T-helper 2 cell treated with Interferon-gamma antibody and Interleukin-4, amounts not matched to agents 5 μg/mL and 100 μg/mL, for 36 hours (primary cell): ENCODE results near the gene SPRR2B.
"Not testable (repeated sequence)": the region's sequence is repeated elsewhere in the genome, so short reads cannot be mapped to it uniquely, and the experiment has no call there.

Experiments used
- DNase-seq: peaks from one replicate; pipeline ENCODE4 v3.0.0; 2021; ENCODE audit warnings: low spot score
- H3K27ac Mint-ChIP-seq: one replicate; pipeline ENCODE4 v1.8.0; 2021; ENCODE audit warnings: mild to moderate bottlenecking, mixed read lengths
- H3K27me3 Mint-ChIP-seq: one replicate; pipeline ENCODE4 v1.8.0; 2021; ENCODE audit warnings: low read depth, mixed read lengths
- H3K36me3 Mint-ChIP-seq: one replicate; pipeline ENCODE4 v1.8.0; 2021; ENCODE audit warnings: low read depth, mixed read lengths
- H3K4me1 Mint-ChIP-seq: one replicate; pipeline ENCODE4 v1.8.0; 2021; ENCODE audit warnings: low read depth, mixed read lengths
- H3K4me3 Mint-ChIP-seq: one replicate; pipeline ENCODE4 v1.8.0; 2022; ENCODE audit warnings: mild to moderate bottlenecking, moderate library complexity, mixed read lengths
- H3K9me3 Mint-ChIP-seq: one replicate; pipeline ENCODE4 v1.8.0; 2021; ENCODE audit warnings: mixed read lengths

Gene SPRR2B

GRCh38 chr1:153071511-153071910, at the start of gene SPRR2B:
Gene SPRR2B, minus strand, starts transcription at chr1:153071611. Its CDS starts 772 bp downstream, at chr1:153070839.
- no peaks in the 10 kb centered on the region for H3K36me3 Mint-ChIP-seq
- no peaks in the 10 kb centered on the region for H3K4me1 Mint-ChIP-seq
- H3K27me3 Mint-ChIP-seq: peaks cover 4% of the 10 kb centered on the region
- no peak for DNase-seq
- no peak within 1 kb of the TSS for H3K27ac Mint-ChIP-seq
- no peak within 1 kb of the TSS for H3K4me3 Mint-ChIP-seq
- no peaks in the 10 kb centered on the region for H3K9me3 Mint-ChIP-seq

GRCh38 chr1:153120945-153121344, 49.5 kb upstream of the SPRR2B start:
- Mint-ChIP-seq H3K27me3 (peaks cover 3% of the 10 kb centered on the region), H3K4me1 (no peaks in the 10 kb centered on the region), H3K4me3 (no peak overlapping the region), H3K36me3 (no peaks in the 10 kb centered on the region), H3K9me3 (no peaks in the 10 kb centered on the region), H3K27ac (no peak overlapping the region)
- no peak for DNase-seq

- DNase-seq: no peak
- Mint-ChIP-seq H3K27me3 (peaks cover 6% of the 10 kb centered on the region), H3K4me3 (no peak overlapping the region), H3K9me3 (no peaks in the 10 kb centered on the region), H3K27ac (no peak overlapping the region), H3K36me3 (no peaks in the 10 kb centered on the region), H3K4me1 (no peaks in the 10 kb centered on the region)
Measured at GRCh38 chr1:153119491-153119971, 48.1 kb upstream of the SPRR2B start.

- H3K27ac Mint-ChIP-seq, DNase-seq, H3K9me3 Mint-ChIP-seq, H3K4me3 Mint-ChIP-seq, H3K36me3 Mint-ChIP-seq, H3K4me1 Mint-ChIP-seq, H3K27me3 Mint-ChIP-seq: not testable (repeated sequence)
Measured at GRCh38 chr1:153115264-153115663, 43.9 kb upstream of the SPRR2B start.

- Mint-ChIP-seq H3K27me3 (peaks cover 3% of the 10 kb centered on the region), H3K36me3 (no peaks in the 10 kb centered on the region), H3K27ac (no peak within 1 kb of the TSS), H3K4me3 (no peak within 1 kb of the TSS), H3K4me1 (no peaks in the 10 kb centered on the region), H3K9me3 (no peaks in the 10 kb centered on the region)
- DNase-seq: no peak
Measured at GRCh38 chr1:153113416-153113815, 42.0 kb upstream of the SPRR2B start, which contains the start of gene SPRR2F. Gene SPRR2F, minus strand, starts transcription at chr1:153113516. Its CDS starts 783 bp downstream, at chr1:153112733.

- not testable (repeated sequence) for H3K9me3 Mint-ChIP-seq, H3K4me3 Mint-ChIP-seq, H3K27ac Mint-ChIP-seq, H3K27me3 Mint-ChIP-seq, DNase-seq, H3K36me3 Mint-ChIP-seq, H3K4me1 Mint-ChIP-seq
Measured at GRCh38 chr1:153112454-153112853, 41.0 kb upstream of the SPRR2B start.

- Mint-ChIP-seq H3K27me3 (peaks cover 6% of the 10 kb centered on the region), H3K4me1 (no peaks in the 10 kb centered on the region), H3K27ac (no peak overlapping the region), H3K9me3 (no peaks in the 10 kb centered on the region), H3K4me3 (no peak overlapping the region), H3K36me3 (no peaks in the 10 kb centered on the region)
- no peak for DNase-seq
Measured at GRCh38 chr1:153100245-153100644, 28.8 kb upstream of the SPRR2B start.

- Mint-ChIP-seq H3K27ac (no peak overlapping the region), H3K36me3 (no peaks in the 10 kb centered on the region), H3K9me3 (no peaks in the 10 kb centered on the region), H3K4me1 (no peaks in the 10 kb centered on the region), H3K27me3 (peaks cover 6% of the 10 kb centered on the region), H3K4me3 (no peak overlapping the region)
- no peak for DNase-seq
Measured at GRCh38 chr1:153099461-153100045, 28.1 kb upstream of the SPRR2B start.

GRCh38 chr1:153095764-153096163, 24.4 kb upstream of the SPRR2B start:
- H3K27ac Mint-ChIP-seq: no peak overlapping the region
- H3K4me3 Mint-ChIP-seq: no peak overlapping the region
- no peaks in the 10 kb centered on the region for H3K9me3 Mint-ChIP-seq
- H3K4me1 Mint-ChIP-seq: no peaks in the 10 kb centered on the region
- H3K36me3 Mint-ChIP-seq: no peaks in the 10 kb centered on the region
- DNase-seq: no peak
- peaks cover 6% of the 10 kb centered on the region for H3K27me3 Mint-ChIP-seq

- Mint-ChIP-seq H3K4me3 (no peak within 1 kb of the TSS), H3K4me1 (no peaks in the 10 kb centered on the region), H3K9me3 (no peaks in the 10 kb centered on the region), H3K27me3 (peaks cover 3% of the 10 kb centered on the region), H3K27ac (no peak within 1 kb of the TSS), H3K36me3 (no peaks in the 10 kb centered on the region)
- DNase-seq: no peak
Measured at GRCh38 chr1:153094426-153094825, 23.0 kb upstream of the SPRR2B start, which contains the start of gene SPRR2E. Gene SPRR2E, minus strand, starts transcription at chr1:153094526. Its CDS starts 775 bp downstream, at chr1:153093751.

GRCh38 chr1:153087652-153088051, 16.2 kb upstream of the SPRR2B start:
- Mint-ChIP-seq H3K9me3 (no peaks in the 10 kb centered on the region), H3K36me3 (no peaks in the 10 kb centered on the region), H3K27me3 (peaks cover 2% of the 10 kb centered on the region), H3K4me3 (no peak overlapping the region), H3K27ac (no peak overlapping the region), H3K4me1 (no peaks in the 10 kb centered on the region)
- no peak for DNase-seq

- Mint-ChIP-seq H3K36me3 (no peaks in the 10 kb centered on the region), H3K27ac (no peak overlapping the region), H3K4me3 (no peak overlapping the region), H3K4me1 (no peaks in the 10 kb centered on the region), H3K27me3 (no peaks in the 10 kb centered on the region), H3K9me3 (no peaks in the 10 kb centered on the region)
- no peak for DNase-seq
Measured at GRCh38 chr1:153081736-153082135, 10.3 kb upstream of the SPRR2B start.

GRCh38 chr1:153072806-153073726, 1.7 kb upstream of the SPRR2B start:
- Mint-ChIP-seq H3K27ac (no peak overlapping the region), H3K36me3 (no peaks in the 10 kb centered on the region), H3K4me1 (no peaks in the 10 kb centered on the region), H3K4me3 (no peak overlapping the region), H3K27me3 (peaks cover 4% of the 10 kb centered on the region), H3K9me3 (no peaks in the 10 kb centered on the region)
- DNase-seq: no peak

- no peaks in the 10 kb centered on the region for H3K36me3 Mint-ChIP-seq
- H3K27me3 Mint-ChIP-seq: peaks cover 8% of the 10 kb centered on the region
- H3K4me3 Mint-ChIP-seq: no peak overlapping the region
Measured at GRCh38 chr1:153070243-153070642, 1.2 kb downstream of the SPRR2B start.

More at GRCh38 chr1:153070243-153070642, 1.2 kb downstream of the SPRR2B start:
- H3K27ac Mint-ChIP-seq: no peak overlapping the region
- H3K4me1 Mint-ChIP-seq: no peaks in the 10 kb centered on the region
- H3K9me3 Mint-ChIP-seq: no peaks in the 10 kb centered on the region
- DNase-seq: no peak
